Stimulated activated CD8-positive, alpha-beta memory T cell treated with anti-CD3 and anti-CD28 coated beads, Interleukin-4, amount 100 ng/mL, for 24 hours (primary cell): ENCODE data around the gene PRDM15.
A peak's percentile ranks its signal among the peaks of the same experiment; 100 is the strongest.

Experiments used
- DNase-seq: peaks from one replicate; pipeline ENCODE4 v3.0.0-alpha.2; 2020; ENCODE audit warnings: low read depth

PRDM15 gene

GRCh38 chr21:41908829-41909228 lies 29.7 kb upstream of the PRDM15 start:
- DNase-seq = no peak

GRCh38 chr21:41907496-41908258 lies 28.5 kb upstream of the PRDM15 start:
- DNase-seq = no peak

- DNase-seq = no peak
Measured at GRCh38 chr21:41906770-41907169, 27.6 kb upstream of the PRDM15 start.

GRCh38 chr21:41903559-41904351 lies 24.6 kb upstream of the PRDM15 start:
- DNase-seq = no peak

- no peak for DNase-seq
Measured at GRCh38 chr21:41902946-41903345, 23.8 kb upstream of the PRDM15 start.

- no peak for DNase-seq
Measured at GRCh38 chr21:41901782-41902181, 22.6 kb upstream of the PRDM15 start.

GRCh38 chr21:41901099-41901498 lies 22.0 kb upstream of the PRDM15 start:
- no peak for DNase-seq

GRCh38 chr21:41900401-41900800 lies 21.3 kb upstream of the PRDM15 start:
- no peak for DNase-seq

- DNase-seq = peak; percentile 38
Measured at GRCh38 chr21:41899426-41900202, 20.5 kb upstream of the PRDM15 start.

- DNase-seq = no peak
Measured at GRCh38 chr21:41898998-41899397, 19.9 kb upstream of the PRDM15 start.

GRCh38 chr21:41897700-41898099 lies 18.6 kb upstream of the PRDM15 start:
- DNase-seq = no peak

GRCh38 chr21:41897047-41897669 lies 18.0 kb upstream of the PRDM15 start:
- no peak for DNase-seq

- no peak for DNase-seq
Measured at GRCh38 chr21:41895643-41896493, 16.7 kb upstream of the PRDM15 start.

- no peak for DNase-seq
Measured at GRCh38 chr21:41894922-41895557, 15.9 kb upstream of the PRDM15 start.

GRCh38 chr21:41894511-41894910 lies 15.4 kb upstream of the PRDM15 start:
- no peak for DNase-seq

- no peak for DNase-seq
Measured at GRCh38 chr21:41892726-41893125, 13.6 kb upstream of the PRDM15 start.

GRCh38 chr21:41891132-41891531 lies 12.0 kb upstream of the PRDM15 start:
- DNase-seq = no peak

GRCh38 chr21:41890355-41890754 lies 11.2 kb upstream of the PRDM15 start:
- no peak for DNase-seq

- no peak for DNase-seq
Measured at GRCh38 chr21:41888749-41889376, 9.7 kb upstream of the PRDM15 start.

GRCh38 chr21:41887667-41888066 lies 8.5 kb upstream of the PRDM15 start:
- no peak for DNase-seq
